ENCODE measurements around the gene GRIN1.

- TF ChIP-seq CTCF (IDR thresholded peaks at IDR 0.05; ENCODE audit: extremely low read depth in 1 of 2, insufficient read depth in 1 of 2, low read depth in 1 of 2, low read length in 2 of 2), result no peak
- TF ChIP-seq POLR2A (IDR thresholded peaks at IDR 0.05; ENCODE audit: low read depth, low read length), result no peak
Measured at GRCh38 chr9:137110911-137111787, 27.8 kb upstream of the GRIN1 start.
